HepG2 (cell line): Measurements from ENCODE around the gene WNT5B.

Source experiments
- GATAD1 ChIP-seq: IDR thresholded peaks from 2 replicates; pipeline ENCODE4 v1.6.1; 2016; ENCODE audit warnings: missing genetic modification reagents, missing compliant biosample characterization
- POLR2G ChIP-seq: fragments of 200-400 bp; formaldehyde crosslinking; IDR thresholded peaks from 2 replicates; pipeline ENCODE4 v1.6.1; 2018; ENCODE audit warnings: mild to moderate bottlenecking, low read depth, low read length, moderate library complexity

- TF ChIP-seq GATAD1 (CRISPR knock-in tag) (no peak), POLR2G (no peak)
Observed at GRCh38 chr12:1613860-1614259, 15.2 kb upstream of the WNT5B start.
